Osteoblast (primary cell): Measurements from ENCODE around the gene PLPPR1. TPM values are rescaled to one million over a fixed set of nuclear protein-coding genes. Genes with fewer than 3 reads are reported as not detected.

ENCODE experiments used
- DNase-seq: peaks from one replicate; pipeline ENCODE4 v3.0.0; 2011; ENCODE audit warnings: low spot score, mixed read lengths; ENCODE audit not compliant: insufficient read length; ENCODE audit errors: missing footprints
- H2AFZ ChIP-seq: 2 replicates; pipeline ENCODE4 v1.6.0; 2011; ENCODE audit warnings: mild to moderate bottlenecking, low read length
- H3K27ac ChIP-seq: 2 replicates; pipeline ENCODE4 v1.5.1; 2011; ENCODE audit warnings: mild to moderate bottlenecking, low read depth, low read length, moderate library complexity
- H3K27me3 ChIP-seq: 2 replicates; pipeline ENCODE4 v1.6.0; 2012; ENCODE audit warnings: mild to moderate bottlenecking, control low read depth, inconsistent platforms, low read length, moderate library complexity; ENCODE audit not compliant: insufficient read depth
- H3K36me3 ChIP-seq: 2 replicates; pipeline ENCODE4 v1.5.1; 2011; ENCODE audit warnings: mild to moderate bottlenecking, low read length, control low read depth, moderate library complexity; ENCODE audit not compliant: insufficient read depth
- H3K4me1 ChIP-seq: 2 replicates; pipeline ENCODE4 v1.5.1; 2011; ENCODE audit warnings: mild to moderate bottlenecking, low read length, control low read depth, moderate library complexity; ENCODE audit not compliant: insufficient read depth
- H3K4me2 ChIP-seq: 2 replicates; pipeline ENCODE4 v1.6.0; 2011; ENCODE audit warnings: mild to moderate bottlenecking, low read length; ENCODE audit not compliant: insufficient read depth
- H3K4me3 ChIP-seq: fragments of 200-600 bp; sonication (generic); 3 replicates; pipeline ENCODE4 v1.5.1; 2012; ENCODE audit warnings: mild to moderate bottlenecking, low read length, inconsistent platforms; ENCODE audit not compliant: insufficient read depth
- H3K79me2 ChIP-seq: 2 replicates; pipeline ENCODE4 v1.6.0; 2012; ENCODE audit warnings: mild to moderate bottlenecking, low read length, control low read depth, inconsistent platforms; ENCODE audit not compliant: insufficient read depth
- H3K9me3 ChIP-seq: 2 replicates; pipeline ENCODE4 v1.5.1; 2011; ENCODE audit warnings: low read depth, low read length, control low read depth
- H4K20me1 ChIP-seq: 2 replicates; pipeline ENCODE4 v1.6.0; 2012; ENCODE audit warnings: mild to moderate bottlenecking, low read length, control low read depth; ENCODE audit not compliant: insufficient read depth
- CTCF ChIP-seq: IDR thresholded peaks from 2 replicates; pipeline ENCODE4 v1.5.1; 2011; ENCODE audit warnings: mild to moderate bottlenecking, low read depth, low read length, moderate library complexity; ENCODE audit errors: extremely low read depth
- total RNA-seq: library from RNA; depleted of rRNA; stranded (reverse); fragments of >200 nt; gene quantifications from 2 replicates; pipeline ENCODE4 v1.2.3, GENCODE V29; 2012

Gene PLPPR1
- total RNA-seq, 1 donor = not detected

GRCh38 chr9:101317735-101318134 is 289.2 kb downstream of the PLPPR1 start:
- no peaks in the 10 kb centered on the region for H3K79me2 ChIP-seq
- no peaks in the 10 kb centered on the region for H3K9me3 ChIP-seq
- no peaks in the 10 kb centered on the region for H3K36me3 ChIP-seq
- H3K4me2 ChIP-seq = no peak overlapping the region
- H3K27me3 ChIP-seq = no peaks in the 10 kb centered on the region
- no peak overlapping the region for H3K4me3 ChIP-seq
- TF ChIP-seq CTCF = no peak
- H2AFZ ChIP-seq = no peak overlapping the region
- H4K20me1 ChIP-seq = no peaks in the 10 kb centered on the region
- no peak overlapping the region for H3K27ac ChIP-seq
- no peak for DNase-seq
- no peaks in the 10 kb centered on the region for H3K4me1 ChIP-seq

GRCh38 chr9:101323129-101323528 is 294.6 kb downstream of the PLPPR1 start:
- Histone ChIP-seq H3K27ac (no peak overlapping the region), H3K9me3 (no peaks in the 10 kb centered on the region), H4K20me1 (no peaks in the 10 kb centered on the region), H2AFZ (no peak overlapping the region), H3K79me2 (no peaks in the 10 kb centered on the region), H3K4me2 (no peak overlapping the region), H3K4me3 (no peak overlapping the region), H3K36me3 (no peaks in the 10 kb centered on the region), H3K4me1 (no peaks in the 10 kb centered on the region), H3K27me3 (no peaks in the 10 kb centered on the region)
- no peak for TF ChIP-seq CTCF
- no peak for DNase-seq

GRCh38 chr9:101324245-101324804 is 295.8 kb downstream of the PLPPR1 start:
- no peak for TF ChIP-seq CTCF
- Histone ChIP-seq H2AFZ (no peak overlapping the region), H3K4me3 (no peak overlapping the region), H3K27me3 (no peaks in the 10 kb centered on the region), H4K20me1 (no peaks in the 10 kb centered on the region), H3K4me1 (no peaks in the 10 kb centered on the region), H3K36me3 (no peaks in the 10 kb centered on the region), H3K79me2 (no peaks in the 10 kb centered on the region), H3K27ac (no peak overlapping the region), H3K9me3 (no peaks in the 10 kb centered on the region), H3K4me2 (no peak overlapping the region)
- no peak for DNase-seq

DNA sequence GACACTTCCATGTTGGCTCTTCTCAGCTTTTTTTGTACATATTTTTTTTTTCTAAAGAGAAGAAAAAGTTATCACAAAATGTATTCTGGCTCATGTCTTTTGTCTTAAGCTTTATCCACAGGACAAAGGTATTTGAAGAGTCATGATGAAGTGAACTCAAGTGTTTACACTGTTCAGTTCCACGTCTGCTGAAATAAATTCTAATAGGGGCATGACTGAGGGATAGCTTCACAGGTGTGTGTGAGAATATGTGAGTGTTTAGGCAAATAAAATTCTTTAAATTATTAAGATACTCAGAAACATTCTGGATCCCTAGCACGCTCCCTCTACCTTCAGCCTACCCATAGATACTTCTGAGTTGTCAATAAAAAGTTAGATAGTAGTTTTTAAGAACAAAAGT is 296.5 kb downstream of the PLPPR1 start:
- DNase-seq = no peak
- Histone ChIP-seq H3K79me2 (no peaks in the 10 kb centered on the region), H3K9me3 (no peaks in the 10 kb centered on the region), H2AFZ (no peak overlapping the region), H3K4me1 (no peaks in the 10 kb centered on the region), H3K4me2 (no peak overlapping the region), H3K27me3 (no peaks in the 10 kb centered on the region), H3K36me3 (no peaks in the 10 kb centered on the region), H4K20me1 (no peaks in the 10 kb centered on the region), H3K4me3 (no peak overlapping the region), H3K27ac (no peak overlapping the region)
- no peak for TF ChIP-seq CTCF
